GM18511 (cell line): ENCODE measurements around the gene ARHGAP15.

Experiments used
- ATAC-seq: cut with Tn5 transposase; IDR thresholded peaks from one replicate; pipeline ENCODE4 v1.9.1; 2021; ENCODE audit warnings: mild to moderate bottlenecking, moderate library complexity; ENCODE audit not compliant: unreplicated experiment

ARHGAP15 gene

DNA sequence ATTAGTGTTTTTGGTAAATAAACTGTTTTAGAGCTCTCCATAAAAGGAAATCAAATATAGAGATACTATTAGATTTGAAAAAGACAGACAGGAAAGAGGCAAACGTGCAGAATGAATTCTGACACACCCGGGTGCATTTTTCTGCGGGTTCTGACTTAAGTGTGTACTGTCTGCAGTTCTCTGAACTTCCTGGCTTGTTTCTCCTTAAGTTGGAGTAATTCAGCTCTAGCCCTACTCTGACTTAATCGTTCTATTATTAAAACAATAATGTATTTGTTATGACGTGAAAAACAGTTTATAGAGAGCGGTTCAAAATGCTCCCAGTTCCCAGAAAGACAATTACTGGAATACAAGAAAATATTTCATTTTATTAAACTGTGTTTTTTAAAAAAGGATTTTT lies 305.9 kb downstream of the ARHGAP15 start:
- no peak for ATAC-seq

GRCh38 chr2:143436951-143437350 lies 307.7 kb downstream of the ARHGAP15 start:
- ATAC-seq = no peak

DNA sequence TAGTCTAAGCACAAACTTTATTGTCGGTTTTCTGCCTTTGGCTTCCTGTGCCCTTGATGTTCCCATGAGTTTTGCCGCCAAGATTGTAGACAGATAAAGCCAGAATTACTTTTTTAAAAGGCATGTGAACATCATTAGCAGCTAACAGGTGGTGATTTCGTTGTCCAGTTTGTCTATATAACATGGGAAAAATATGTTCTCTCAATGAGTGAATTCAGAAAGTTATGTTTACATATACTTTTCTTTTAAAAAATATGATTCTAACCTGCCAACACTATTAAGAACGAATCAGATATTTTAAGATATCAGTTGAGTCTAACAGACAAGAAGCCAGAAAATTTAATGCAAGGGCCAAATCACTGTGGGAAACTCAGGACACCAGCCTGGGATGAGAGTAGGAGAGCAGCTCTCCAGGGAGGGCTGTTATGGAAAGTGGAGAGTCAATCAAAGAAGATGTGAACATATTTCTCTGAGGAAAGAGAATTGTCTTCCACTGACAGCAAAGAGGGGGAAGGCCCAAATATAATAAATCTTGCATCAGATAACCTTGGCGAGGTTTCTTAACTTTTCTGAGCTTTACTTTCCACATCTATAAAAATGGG lies 311.3 kb downstream of the ARHGAP15 start:
- no peak for ATAC-seq

GRCh38 chr2:143442193-143442592 lies 313.0 kb downstream of the ARHGAP15 start:
- ATAC-seq = no peak

DNA sequence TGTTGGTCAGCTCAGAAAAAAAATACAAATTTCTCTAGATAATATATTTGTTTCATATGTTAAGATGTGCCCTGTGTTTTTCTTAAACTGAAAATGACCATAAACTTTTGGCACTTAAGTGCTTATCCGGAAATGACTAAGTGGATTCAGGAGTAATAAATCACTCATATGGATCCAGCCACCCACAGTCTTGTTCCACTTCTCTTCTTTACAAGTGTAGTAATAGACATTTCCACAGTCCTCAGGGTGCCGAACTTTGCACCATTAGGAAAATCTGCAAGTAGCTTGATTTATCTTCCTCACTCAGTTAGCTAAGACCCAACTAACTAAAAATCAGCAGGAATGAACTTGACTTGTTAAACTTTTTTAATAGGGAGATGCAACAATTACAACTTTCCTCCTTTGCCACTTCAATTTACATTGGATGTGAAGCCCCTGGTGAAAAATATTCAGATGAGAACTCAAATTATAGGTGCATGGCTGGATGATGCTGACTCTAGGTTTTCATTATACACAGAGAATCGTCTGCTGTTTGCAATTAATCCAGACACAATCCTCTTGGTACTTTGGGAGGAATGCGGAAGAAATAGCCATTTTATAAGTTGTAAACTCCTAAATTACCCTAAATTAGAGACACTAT lies 322.5 kb downstream of the ARHGAP15 start:
- no peak for ATAC-seq

- ATAC-seq = no peak
Measured at GRCh38 chr2:143452817-143453451, 323.7 kb downstream of the ARHGAP15 start.

- no peak for ATAC-seq
Measured at GRCh38 chr2:143453981-143454511, 324.8 kb downstream of the ARHGAP15 start.

DNA sequence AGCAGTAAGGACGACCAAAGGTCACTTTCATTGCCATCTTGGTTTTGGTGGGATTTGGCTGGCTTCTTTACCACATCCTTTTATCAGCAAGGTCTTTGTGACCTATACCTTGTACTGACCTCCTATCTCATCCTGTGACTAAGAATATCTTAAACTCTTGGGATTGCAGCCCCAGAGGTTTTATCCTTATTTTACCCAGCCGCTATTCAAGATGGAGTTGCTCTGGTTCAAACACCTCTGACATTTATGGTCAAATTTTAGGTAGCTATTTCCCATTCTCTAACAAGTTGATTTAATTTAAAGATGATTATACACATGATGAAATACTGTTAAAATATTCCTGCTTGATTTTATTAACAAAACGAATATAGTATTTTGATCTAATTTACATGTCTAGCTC lies 326.1 kb downstream of the ARHGAP15 start:
- ATAC-seq = no peak

GRCh38 chr2:143458258-143459190 lies 329.3 kb downstream of the ARHGAP15 start:
- no peak for ATAC-seq

DNA sequence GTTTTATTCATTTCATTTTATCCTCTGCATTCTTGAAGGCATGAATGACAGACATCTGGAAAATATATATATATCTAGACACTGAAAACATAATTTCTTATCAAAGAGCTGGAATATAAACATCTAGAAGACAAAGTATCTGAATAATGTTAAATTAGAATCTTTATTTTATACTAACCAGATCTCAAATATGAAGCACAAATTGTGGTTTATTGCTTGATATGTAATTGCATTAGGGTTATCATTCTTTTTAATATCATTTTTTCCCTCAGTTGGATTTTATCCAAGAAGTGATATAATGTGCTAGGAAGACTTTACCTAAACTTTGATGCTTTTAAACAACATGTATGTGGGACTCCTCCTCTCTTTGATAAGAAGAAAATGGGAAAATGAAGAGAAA lies 331.2 kb downstream of the ARHGAP15 start:
- ATAC-seq = no peak

DNA sequence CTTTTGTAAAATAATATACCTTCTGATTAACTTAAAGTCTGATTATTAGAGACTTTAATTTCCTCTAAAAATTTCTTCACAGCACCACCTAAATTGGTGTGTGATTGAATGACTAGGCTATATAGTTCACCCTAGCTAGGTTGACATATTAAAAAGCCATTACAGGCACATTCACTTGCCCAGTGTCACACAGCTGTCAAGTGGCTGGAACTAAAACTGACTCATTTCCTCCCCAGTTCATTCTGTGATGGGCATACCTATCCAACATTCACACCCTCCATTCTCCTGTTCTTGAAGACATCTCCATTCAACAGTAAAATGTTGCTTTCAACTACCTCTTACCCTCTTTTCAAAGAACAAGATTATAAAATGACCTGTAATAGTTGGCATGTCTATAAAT lies 334.5 kb downstream of the ARHGAP15 start:
- ATAC-seq = peak; percentile 55

DNA sequence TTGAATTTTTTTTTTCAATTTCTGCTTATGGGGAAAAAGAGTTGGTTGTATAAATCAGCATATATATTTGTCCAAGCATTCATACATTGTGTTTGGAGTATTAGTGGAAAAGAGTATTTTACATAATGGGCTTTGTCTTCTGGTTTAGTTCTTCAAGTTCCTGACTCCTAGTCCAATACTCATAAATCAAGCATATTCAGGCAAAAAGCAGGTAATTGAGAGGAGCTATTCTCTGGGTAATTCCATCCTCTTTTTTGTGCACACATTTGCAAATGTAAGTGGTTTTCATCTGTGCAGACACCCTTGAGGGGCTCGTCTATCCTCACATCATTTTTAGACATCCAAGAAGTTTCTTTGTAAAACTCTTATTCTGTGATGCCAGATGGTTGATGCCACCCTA lies 337.2 kb downstream of the ARHGAP15 start:
- no peak for ATAC-seq

- ATAC-seq = no peak
Measured at GRCh38 chr2:143467011-143467410, 337.8 kb downstream of the ARHGAP15 start.

DNA sequence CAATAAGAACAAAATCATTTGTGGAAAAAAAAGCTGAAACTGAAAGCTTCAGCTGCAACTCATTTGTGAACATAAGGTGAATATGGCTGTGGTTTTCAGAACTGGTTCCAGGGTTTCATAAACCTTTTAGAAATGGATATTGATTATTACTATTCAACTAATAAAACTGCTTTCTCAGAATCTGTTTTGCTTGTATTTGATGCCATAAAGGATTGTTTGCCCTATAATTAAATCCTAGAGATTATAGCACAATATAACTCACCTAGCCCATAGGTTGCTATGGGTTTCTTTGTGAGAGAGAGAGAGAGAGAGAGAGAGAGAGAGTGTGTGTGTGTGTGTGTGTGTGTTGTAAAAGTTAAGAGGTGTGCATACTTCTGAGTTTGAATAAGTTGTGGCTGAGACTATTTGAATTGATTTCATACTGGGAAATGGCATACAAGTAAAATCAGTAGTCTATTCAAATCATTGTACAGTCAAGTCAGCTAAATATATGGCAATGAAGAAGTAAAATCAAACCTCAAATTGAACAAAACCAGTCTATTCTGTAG lies 339.2 kb downstream of the ARHGAP15 start:
- ATAC-seq = peak; percentile 81

DNA sequence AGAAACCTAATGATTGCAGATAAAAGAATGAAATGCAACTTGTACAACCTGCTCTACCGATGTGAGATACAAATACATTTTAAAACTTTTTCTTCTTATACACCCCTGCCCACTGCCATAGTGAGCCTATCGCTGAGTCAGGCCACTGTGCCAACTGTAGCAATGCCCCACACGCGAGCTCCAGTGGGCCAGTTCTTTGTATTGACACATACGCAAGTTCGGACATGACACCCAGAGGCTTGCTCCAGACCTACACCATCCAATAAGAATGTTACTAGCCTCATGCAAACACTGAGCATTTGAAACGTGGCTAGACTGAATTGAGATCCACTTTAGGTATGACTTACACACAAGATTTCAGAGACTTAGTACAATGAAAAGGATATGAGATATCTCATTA lies 340.1 kb downstream of the ARHGAP15 start:
- ATAC-seq = no peak

- ATAC-seq = no peak
Measured at GRCh38 chr2:143471550-143471949, 342.3 kb downstream of the ARHGAP15 start.

GRCh38 chr2:143473216-143473615 lies 344.0 kb downstream of the ARHGAP15 start:
- no peak for ATAC-seq

DNA sequence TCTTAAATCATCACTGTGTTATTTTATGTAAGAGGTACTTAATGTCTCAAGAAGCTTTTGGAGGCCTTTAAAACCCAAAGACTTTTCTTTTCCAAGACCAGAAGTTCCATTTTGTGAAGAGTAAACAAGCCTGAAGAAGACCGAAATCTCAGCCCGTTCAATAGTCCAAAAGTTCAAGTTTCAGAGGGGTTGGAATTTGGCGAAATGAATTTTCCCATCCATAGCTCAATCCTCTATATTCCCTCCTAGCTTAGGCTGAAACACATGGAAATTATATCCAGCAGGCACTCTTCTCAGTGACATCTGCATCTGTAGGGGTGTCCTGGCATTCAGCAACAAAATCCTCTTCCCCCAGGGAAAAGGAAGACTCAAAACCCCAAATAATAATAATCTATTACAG lies 344.6 kb downstream of the ARHGAP15 start:
- ATAC-seq = no peak

- ATAC-seq = no peak
Measured at GRCh38 chr2:143474586-143474985, 345.4 kb downstream of the ARHGAP15 start.

DNA sequence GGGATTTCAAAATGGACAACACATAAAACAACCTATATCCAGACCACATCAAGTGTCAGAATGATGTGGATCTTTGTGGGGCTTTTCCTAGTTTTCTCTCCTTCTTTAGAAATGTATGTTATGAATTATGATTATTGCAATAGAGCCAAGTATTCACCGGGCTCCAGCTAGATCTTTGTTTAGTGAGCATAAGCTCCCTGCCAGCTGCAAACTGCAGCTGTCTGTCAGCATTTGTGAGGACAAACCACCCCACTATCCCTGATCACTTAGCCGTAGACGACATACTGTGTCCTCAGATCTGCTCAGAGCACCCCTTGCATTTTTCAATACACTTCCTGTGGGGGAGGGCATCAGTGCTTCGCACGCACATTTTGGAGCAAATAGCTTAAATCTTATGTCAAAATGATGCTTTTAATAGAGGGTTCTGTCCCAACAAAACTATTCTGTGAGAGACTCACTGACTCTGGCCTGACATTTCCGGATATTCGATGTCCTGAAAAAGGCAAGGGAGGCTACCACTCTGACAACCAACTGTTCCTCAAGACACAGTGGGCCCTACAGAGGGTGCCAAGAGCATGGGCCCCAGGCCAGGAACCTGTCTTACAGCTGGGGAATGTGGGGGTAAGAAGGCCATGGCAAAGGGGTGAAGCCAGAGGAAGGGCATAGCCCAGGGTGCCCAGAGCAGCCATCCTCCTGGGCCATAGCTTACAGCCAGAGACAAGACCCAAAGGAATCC lies 346.0 kb downstream of the ARHGAP15 start:
- ATAC-seq = no peak
